Kidney epithelial cell (primary cell): Measurements from ENCODE around the gene CDH23. TPM values are rescaled to one million over a fixed set of nuclear protein-coding genes. Genes with fewer than 3 reads are reported as not detected.

Experiments used
- DNase-seq: peaks from one replicate; pipeline ENCODE4 v3.0.0-alpha.2; 2010; ENCODE audit warnings: low read depth
- H3K27me3 ChIP-seq: 2 replicates; pipeline ENCODE4 v1.6.0; 2011; ENCODE audit warnings: low read length; ENCODE audit not compliant: control insufficient read depth, insufficient read depth
- H3K36me3 ChIP-seq: 2 replicates; pipeline ENCODE4 v1.5.1; 2011; ENCODE audit warnings: low read length; ENCODE audit not compliant: control insufficient read depth, insufficient read depth
- H3K4me3 ChIP-seq: 2 replicates; pipeline ENCODE4 v1.5.1; 2011; ENCODE audit warnings: low read depth, mild to moderate bottlenecking, control low read depth, low read length
- total RNA-seq: library from RNA; depleted of rRNA; stranded (reverse); fragments of >200 nt; gene quantifications from 2 replicates; pipeline ENCODE4 v1.2.3, GENCODE V29; 2015
- TF ChIP-seq, protein P1 (sequence below): IDR thresholded peaks from 2 replicates; pipeline ENCODE4 v1.5.1; 2011; ENCODE audit warnings: mild to moderate bottlenecking, moderate library complexity, low read length, control low read depth, inconsistent platforms; ENCODE audit not compliant: insufficient read depth, poor library complexity, severe bottlenecking

CDH23 gene
- total RNA-seq, 1 donor from 2014 or later: 0.04 TPM

DNA sequence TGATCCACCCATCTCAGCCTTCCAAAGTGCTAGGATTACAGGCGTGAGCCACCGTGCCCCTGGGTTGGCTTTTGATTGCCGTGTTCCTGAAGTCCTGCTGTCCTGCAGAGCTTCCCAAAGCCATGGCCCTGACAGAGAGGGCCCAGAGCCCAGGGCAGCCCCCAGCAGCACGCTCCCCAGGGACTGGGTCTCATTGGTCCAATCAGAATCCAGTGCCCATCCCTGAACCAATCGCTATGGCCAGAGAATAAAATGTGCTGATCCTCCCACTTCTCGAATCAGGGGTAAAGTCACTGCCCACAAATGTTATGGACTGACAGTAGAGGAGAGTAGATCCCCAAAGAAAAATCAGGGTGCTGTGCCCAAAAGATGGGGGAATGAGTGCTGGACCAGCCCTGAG lies 327.8 kb downstream of the CDH23 start:
- Histone ChIP-seq H3K27me3 (peaks cover 3% of the 10 kb centered on the region), H3K4me3 (no peak overlapping the region), H3K36me3 (no peaks in the 10 kb centered on the region)
- TF ChIP-seq, protein P1, sequence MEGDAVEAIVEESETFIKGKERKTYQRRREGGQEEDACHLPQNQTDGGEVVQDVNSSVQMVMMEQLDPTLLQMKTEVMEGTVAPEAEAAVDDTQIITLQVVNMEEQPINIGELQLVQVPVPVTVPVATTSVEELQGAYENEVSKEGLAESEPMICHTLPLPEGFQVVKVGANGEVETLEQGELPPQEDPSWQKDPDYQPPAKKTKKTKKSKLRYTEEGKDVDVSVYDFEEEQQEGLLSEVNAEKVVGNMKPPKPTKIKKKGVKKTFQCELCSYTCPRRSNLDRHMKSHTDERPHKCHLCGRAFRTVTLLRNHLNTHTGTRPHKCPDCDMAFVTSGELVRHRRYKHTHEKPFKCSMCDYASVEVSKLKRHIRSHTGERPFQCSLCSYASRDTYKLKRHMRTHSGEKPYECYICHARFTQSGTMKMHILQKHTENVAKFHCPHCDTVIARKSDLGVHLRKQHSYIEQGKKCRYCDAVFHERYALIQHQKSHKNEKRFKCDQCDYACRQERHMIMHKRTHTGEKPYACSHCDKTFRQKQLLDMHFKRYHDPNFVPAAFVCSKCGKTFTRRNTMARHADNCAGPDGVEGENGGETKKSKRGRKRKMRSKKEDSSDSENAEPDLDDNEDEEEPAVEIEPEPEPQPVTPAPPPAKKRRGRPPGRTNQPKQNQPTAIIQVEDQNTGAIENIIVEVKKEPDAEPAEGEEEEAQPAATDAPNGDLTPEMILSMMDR: no peak
- no peak for DNase-seq

DNA sequence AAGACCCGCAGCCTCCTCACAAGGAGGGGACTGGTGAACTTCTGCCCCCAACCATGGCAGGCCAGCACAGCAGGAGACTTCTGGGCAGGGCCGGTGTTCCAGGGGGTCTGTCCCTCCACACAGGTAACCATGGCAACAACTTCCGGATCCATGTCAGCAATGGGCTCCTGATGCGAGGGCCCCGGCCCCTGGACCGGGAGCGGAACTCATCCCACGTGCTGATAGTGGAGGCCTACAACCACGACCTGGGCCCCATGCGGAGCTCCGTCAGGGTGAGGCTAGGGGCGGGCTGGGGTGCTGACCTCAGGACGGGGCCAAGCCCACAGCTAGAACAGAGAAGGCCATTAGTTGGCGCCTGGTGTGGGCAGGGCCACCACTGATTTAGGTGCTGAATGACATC lies 328.5 kb downstream of the CDH23 start:
- Histone ChIP-seq H3K36me3 (no peaks in the 10 kb centered on the region), H3K4me3 (no peak overlapping the region), H3K27me3 (no peaks in the 10 kb centered on the region)
- no peak for DNase-seq
- TF ChIP-seq, protein P1: no peak

DNA sequence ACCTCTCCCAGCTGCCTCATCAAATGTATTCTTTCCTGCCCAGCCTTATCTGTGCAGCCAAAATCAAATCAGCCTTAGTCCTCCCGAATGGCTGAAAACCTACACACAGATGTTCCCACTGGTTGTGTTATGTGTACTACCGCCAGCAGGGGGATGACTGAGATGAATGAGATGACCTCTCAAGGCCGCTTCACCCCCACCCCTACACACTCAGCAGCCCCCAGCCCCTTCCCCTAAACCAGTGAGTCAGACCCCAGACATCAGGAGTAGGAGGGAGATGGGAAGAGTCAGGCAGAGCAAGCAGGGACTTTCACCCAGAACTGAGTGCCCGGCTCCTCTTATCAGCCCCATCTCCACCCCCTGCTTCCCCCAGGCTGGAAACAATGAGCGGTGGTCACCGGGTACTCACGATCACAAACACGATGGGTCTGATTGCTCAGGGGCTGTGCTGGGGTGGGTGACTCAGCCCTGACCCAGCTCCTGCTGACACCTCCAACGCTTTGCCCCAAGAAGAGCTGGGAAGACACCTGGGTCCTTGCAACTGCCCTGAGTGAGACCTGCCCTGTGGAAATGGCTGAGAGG lies 329.4 kb downstream of the CDH23 start:
- H3K4me3 ChIP-seq: no peak overlapping the region
- H3K27me3 ChIP-seq: no peaks in the 10 kb centered on the region
- TF ChIP-seq, protein P1: peak; percentile 43
- H3K36me3 ChIP-seq: no peaks in the 10 kb centered on the region
- DNase-seq: no peak

GRCh38 chr10:71726580-71727104 lies 329.9 kb downstream of the CDH23 start:
- Histone ChIP-seq H3K36me3 (no peaks in the 10 kb centered on the region), H3K4me3 (no peak overlapping the region), H3K27me3 (no peaks in the 10 kb centered on the region)
- TF ChIP-seq, protein P1: no peak
- DNase-seq: no peak

DNA sequence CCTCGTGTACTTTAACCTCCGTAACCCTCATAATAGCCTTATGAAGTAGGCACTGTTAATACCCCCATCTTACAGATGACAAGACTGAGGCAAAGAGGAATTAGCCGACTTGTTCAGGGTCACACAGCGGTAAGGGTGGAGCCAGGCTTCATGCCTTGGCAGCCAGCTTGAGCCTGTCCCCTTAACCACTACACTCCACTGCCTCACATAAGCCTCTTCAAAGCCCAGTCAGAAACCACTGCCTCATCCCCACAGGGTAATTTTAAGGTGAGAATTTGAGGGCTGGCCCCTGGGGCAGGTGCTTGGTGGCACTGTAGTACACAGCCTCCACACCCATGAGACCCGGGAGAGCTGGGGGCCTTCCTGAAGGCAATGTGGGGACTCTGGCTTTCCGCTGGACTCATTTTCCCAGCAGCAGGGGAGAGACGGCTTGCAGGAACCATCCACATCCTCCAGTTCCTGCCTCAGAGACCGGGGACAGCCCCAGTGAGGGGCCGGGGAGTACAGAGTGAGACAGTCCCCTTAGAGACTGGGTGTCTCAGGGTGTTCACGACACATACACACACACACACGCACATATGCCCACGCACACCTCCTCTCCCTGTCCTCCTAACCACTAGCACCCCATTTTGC lies 330.5 kb downstream of the CDH23 start:
- Histone ChIP-seq H3K36me3 (no peaks in the 10 kb centered on the region), H3K27me3 (no peaks in the 10 kb centered on the region), H3K4me3 (no peak overlapping the region)
- DNase-seq: no peak
- TF ChIP-seq, protein P1: no peak
